ENCODE measurements around the gene RCHY1. TPM values are rescaled to one million over a fixed set of nuclear protein-coding genes. Genes with fewer than 3 reads are reported as not detected.

Gene RCHY1
- total and polyA plus RNA-seq, 8 donors: 28.3 to 44.5 (median 40.0) TPM

DNA sequence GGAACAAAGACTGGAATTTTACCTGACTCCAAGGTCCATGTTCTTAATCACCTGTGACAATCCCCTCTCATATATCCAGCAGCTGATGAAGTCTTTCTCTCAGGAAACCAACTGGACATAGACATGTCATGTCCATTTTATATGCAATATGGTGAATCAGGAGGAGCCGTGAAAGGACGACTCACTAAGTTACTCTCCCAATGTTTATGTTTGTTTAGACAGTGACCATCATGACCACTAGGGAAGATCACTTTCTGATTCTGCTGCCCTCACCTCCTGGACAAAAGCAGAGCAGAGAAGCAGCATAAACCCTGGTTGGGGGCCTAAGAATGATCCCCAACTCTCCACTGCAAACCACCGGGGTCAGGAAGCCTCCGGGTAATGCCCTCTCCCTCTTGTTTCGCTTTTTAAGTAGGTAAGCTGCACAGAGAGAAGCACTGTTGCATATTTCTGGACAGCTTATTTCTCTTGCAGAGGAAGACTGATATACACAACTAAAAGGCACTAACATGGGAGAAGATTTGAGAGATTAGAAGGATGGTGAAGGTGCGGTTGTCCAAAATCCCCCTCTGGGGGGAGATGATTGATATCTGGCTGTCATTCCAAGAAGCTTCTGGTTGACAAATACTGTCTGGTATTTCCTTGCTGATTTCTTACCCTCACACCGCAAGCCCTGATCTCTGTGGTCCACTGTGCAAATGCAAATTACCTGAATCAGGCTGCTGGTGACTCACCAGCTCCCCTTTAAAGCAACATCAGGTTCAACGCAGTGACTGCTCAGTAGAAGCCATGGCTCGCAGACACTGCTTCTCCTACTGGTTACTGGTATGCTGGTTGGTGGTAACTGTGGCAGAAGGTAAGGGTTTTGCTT lies 41.3 kb upstream of the RCHY1 start, which contains the start of gene ODAPH:
ODAPH (plus strand) TSS at position 773 of the 871 bp plus-strand sequence; CDS start at position 790, 17 bp downstream.
- Histone ChIP-seq H3K4me3 (no peak within 1 kb of the TSS), H3K36me3 (no peaks in the 10 kb centered on the region), H3K27me3 (peaks cover 0 to 4% of the 10 kb centered on the region in 2 donors), H3K4me1 (no peaks in the 10 kb centered on the region), H3K9me3 (no peaks in the 10 kb centered on the region), H3K27ac (no peak within 1 kb of the TSS)
- intact Hi-C loops (cut with DNase I): no loop called here
- DNase-seq (no peak), ATAC-seq (no peak)
- TF ChIP-seq, protein P1, sequence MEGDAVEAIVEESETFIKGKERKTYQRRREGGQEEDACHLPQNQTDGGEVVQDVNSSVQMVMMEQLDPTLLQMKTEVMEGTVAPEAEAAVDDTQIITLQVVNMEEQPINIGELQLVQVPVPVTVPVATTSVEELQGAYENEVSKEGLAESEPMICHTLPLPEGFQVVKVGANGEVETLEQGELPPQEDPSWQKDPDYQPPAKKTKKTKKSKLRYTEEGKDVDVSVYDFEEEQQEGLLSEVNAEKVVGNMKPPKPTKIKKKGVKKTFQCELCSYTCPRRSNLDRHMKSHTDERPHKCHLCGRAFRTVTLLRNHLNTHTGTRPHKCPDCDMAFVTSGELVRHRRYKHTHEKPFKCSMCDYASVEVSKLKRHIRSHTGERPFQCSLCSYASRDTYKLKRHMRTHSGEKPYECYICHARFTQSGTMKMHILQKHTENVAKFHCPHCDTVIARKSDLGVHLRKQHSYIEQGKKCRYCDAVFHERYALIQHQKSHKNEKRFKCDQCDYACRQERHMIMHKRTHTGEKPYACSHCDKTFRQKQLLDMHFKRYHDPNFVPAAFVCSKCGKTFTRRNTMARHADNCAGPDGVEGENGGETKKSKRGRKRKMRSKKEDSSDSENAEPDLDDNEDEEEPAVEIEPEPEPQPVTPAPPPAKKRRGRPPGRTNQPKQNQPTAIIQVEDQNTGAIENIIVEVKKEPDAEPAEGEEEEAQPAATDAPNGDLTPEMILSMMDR (IDR thresholded peaks at IDR 0.05): no peak

DNA sequence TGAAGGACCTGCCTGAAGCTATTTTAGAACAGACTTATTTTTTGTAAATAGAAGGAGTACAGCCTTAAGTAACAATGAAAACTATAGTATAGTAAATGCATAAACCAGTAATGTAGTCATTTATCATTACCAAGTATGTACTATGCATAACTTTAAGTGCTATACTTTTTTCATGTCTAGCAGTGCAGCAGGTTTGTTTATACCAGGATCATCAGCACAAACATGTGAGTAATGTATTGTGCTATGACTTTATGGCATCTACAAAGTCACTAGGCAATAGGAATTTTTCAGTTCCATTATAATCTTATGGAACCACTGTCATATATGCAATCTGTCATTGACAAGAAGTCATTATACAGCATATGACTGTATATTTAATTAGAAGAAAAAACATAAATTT lies 38.2 kb upstream of the RCHY1 start:
- DNase-seq: no peak
- Histone ChIP-seq H3K36me3 (no peaks in the 10 kb centered on the region), H3K27me3 (peaks cover 0 to 4% of the 10 kb centered on the region in 2 donors), H3K4me1 (no peaks in the 10 kb centered on the region), H3K4me3 (no peak overlapping the region), H3K27ac (no peak overlapping the region), H3K9me3 (no peaks in the 10 kb centered on the region)
- ATAC-seq: no peak
- intact Hi-C loops (cut with DNase I): no loop called here
- TF ChIP-seq, protein P1 (IDR thresholded peaks at IDR 0.05): no peak

DNA sequence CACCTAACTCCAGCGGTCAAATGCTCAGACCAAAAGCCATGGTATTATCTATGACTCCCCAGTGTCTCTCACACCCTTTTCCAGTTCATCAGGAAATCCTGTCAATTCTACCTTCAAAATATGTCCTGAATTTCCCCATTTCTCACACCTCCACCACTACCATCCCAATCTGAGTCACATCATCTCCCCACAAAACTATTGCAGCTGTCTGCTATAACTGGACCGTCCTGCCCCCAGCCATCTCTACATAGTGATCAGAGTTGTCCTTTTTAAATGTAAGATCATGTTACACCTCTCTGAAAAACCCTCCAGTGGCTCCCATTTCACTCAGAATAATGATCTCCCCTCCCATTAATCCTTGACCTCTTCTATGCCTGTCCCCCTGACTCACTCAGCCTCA lies 34.8 kb upstream of the RCHY1 start:
- Histone ChIP-seq H3K4me3 (no peak overlapping the region), H3K27me3 (no peaks in the 10 kb centered on the region), H3K36me3 (peaks cover 0 to 11% of the 10 kb centered on the region in 2 donors), H3K9me3 (no peaks in the 10 kb centered on the region), H3K4me1 (no peaks in the 10 kb centered on the region), H3K27ac (no peak overlapping the region)
- intact Hi-C loops (cut with DNase I): no loop called here
- ATAC-seq (no peak), DNase-seq (no peak)
- TF ChIP-seq, protein P1 (IDR thresholded peaks at IDR 0.05): no peak

DNA sequence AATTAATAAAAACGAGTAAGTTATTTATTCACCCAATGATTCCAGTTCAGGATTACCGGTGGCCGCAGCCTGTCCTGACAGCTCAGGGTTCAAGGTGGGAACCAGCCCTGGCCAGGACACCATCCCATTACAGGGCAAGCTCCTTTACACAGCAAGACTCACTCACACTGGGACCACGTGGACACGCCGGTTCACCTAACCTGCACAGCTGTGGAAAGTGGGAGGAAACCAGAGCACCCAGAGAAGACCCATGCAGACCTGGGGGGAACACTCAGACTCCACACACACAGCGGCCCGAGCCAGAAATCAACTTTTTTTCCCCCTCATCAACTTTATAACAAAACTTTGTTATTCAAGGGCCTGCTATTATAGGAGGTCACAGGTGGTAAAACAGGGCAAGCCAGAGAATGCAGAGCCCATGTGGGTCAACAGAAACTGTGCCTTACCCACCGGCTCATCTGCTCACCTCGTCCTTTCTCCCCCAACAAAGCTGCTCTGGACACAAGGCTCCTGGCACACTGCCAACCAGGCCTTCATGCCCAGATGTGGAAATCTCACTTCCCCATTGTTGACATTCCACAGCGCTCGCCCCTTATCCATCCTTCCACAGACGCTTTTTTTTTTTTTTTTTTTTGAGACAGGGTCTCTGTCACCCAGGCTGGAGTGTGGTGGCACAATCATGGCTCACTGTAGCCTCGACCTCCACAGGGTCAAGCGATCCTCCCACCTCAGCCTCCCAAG lies 33.6 kb upstream of the RCHY1 start:
- no peaks in the 10 kb centered on the region for H3K9me3 ChIP-seq
- peaks cover 0 to 11% of the 10 kb centered on the region in 2 donors for H3K36me3 ChIP-seq
- no peaks in the 10 kb centered on the region for H3K4me1 ChIP-seq
- TF ChIP-seq, protein P1 (IDR thresholded peaks at IDR 0.05): no peak
- ATAC-seq (no peak), DNase-seq (peak in 1 of 4 donors; percentile 21)
- no peak overlapping the region for H3K4me3 ChIP-seq
- intact Hi-C loops (cut with DNase I): no loop called here
- no peak overlapping the region for H3K27ac ChIP-seq
- no peaks in the 10 kb centered on the region for H3K27me3 ChIP-seq

DNA sequence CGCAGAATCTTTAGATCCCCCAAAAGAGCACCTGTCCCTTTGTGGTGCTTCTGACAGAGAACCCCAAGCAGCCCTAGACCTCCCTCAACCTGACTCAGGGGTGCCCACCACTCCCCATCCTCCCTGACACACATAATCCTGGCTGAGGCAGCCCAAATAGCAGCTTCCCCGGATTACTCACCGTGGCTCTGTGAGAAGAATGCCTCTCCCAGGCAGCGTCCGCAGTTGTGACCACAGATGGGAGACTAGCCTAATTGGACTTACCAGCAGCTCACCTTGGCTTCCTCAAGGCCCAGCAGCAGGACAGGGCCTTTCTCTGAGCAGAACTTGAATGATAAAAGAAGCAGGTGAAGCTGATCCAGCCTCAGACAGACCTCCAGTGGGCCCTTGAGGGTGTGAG lies 31.3 kb upstream of the RCHY1 start:
- no peak for DNase-seq
- no peaks in the 10 kb centered on the region for H3K4me1 ChIP-seq
- TF ChIP-seq, protein P1 (IDR thresholded peaks at IDR 0.05): no peak
- H3K4me3 ChIP-seq: no peak overlapping the region
- no peak overlapping the region for H3K27ac ChIP-seq
- no peaks in the 10 kb centered on the region for H3K27me3 ChIP-seq
- H3K36me3 ChIP-seq: peaks cover 0 to 11% of the 10 kb centered on the region in 2 donors
- intact Hi-C loops (cut with DNase I): no loop called here
- no peak for ATAC-seq
- no peaks in the 10 kb centered on the region for H3K9me3 ChIP-seq
